Measurements from ENCODE around the gene TSPAN9.

DNA sequence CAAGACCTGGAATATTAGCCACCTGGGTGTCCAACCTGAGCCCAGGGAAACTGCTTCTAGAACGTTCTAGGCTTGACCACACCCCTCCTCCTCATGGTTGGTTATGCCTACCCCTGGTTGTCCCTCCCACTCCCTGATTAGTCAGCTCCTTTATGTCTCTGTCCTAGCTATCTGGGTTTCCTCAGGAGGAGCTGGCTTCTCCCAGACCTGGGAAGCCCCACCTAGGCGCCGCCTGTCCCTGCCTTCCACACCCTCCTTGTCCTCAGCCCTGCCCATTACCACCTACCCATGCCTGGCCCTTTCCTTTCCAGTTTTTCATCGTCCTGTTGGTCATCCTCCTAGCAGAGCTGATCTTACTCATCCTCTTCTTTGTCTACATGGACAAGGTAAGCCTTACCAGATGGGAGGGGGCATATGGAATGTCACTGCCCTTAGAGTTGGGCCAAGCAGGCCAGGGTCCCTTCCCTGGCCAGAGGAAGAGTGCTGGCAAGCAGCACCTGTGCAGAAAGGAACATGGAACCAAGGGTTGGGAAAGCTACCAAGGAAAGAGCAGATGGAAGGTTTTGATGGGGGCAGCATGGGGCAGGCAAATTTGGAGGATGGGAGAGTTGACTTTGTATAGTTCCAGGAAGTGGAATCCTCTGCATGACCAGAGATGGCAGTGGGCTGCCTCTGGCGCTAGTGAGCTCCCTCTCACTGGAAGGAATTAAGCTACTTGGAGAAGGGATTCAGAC, 201.7 kb downstream of the TSPAN9 start:
- TF ChIP-seq, protein P1, sequence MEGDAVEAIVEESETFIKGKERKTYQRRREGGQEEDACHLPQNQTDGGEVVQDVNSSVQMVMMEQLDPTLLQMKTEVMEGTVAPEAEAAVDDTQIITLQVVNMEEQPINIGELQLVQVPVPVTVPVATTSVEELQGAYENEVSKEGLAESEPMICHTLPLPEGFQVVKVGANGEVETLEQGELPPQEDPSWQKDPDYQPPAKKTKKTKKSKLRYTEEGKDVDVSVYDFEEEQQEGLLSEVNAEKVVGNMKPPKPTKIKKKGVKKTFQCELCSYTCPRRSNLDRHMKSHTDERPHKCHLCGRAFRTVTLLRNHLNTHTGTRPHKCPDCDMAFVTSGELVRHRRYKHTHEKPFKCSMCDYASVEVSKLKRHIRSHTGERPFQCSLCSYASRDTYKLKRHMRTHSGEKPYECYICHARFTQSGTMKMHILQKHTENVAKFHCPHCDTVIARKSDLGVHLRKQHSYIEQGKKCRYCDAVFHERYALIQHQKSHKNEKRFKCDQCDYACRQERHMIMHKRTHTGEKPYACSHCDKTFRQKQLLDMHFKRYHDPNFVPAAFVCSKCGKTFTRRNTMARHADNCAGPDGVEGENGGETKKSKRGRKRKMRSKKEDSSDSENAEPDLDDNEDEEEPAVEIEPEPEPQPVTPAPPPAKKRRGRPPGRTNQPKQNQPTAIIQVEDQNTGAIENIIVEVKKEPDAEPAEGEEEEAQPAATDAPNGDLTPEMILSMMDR (optimal IDR thresholded peaks at IDR 0.05 in 1 of 3, IDR thresholded peaks at IDR 0.05 in 1 of 3, conservative IDR thresholded peaks at IDR 0.05 in 1 of 3; ENCODE audit: extremely low read depth in 1 of 3, insufficient read depth in 2 of 3, low read length in 3 of 3), result no peak
- TF ChIP-seq EZH2 (IDR thresholded peaks at IDR 0.05; ENCODE audit: low read length), result no peak
